GM12892 (cell line): Measurements from ENCODE around the gene TSEN15.

Experiments used
- POLR2A ChIP-seq: IDR thresholded peaks from 2 replicates; pipeline ENCODE4 v1.6.1; 2011; ENCODE audit warnings: low read depth, low read length, control low read depth
- POLR2AphosphoS5 ChIP-seq: IDR thresholded peaks from 2 replicates; pipeline ENCODE4 v1.6.1; 2011; ENCODE audit warnings: low read depth, low read length, control low read depth

DNA sequence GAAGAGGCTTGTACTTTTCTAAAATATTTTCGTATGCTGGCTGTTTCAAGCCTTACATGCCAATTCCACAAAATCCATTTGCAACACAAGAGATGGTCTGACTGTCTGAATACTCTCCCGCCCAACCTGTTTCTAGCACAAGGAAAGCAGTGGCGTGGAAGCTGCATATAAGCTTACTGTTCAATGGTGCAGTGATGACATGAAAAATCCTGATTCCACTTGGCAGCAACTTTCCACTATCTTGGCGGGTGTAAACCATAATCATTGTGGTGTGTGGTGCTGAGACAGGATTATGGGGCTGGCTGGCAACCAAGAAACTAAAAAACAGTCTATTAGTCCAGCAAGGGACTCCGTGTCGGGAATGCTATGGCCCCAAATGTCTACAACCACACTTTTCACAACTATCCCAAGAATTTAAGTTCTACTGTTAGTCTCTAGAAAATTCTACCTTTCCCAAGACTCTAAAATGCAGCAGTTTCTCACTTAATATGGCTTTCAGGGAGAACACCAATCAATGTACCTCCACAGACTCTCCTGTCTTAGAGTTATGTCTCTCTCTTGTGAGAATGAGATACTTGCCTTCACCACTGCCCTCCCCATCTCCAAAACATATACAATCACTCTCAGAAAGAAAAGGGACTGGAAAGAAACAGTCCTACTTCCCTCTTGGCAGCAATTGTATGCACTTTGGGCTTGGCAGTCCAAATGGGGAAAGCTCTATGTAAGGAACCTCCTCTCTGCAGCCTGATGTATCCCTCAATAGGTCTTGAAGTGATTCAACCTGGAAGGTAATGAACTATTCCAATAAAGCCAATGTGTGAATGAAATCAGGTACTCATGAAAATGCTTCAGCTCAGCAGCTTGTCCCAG, 23.5 kb upstream of the TSEN15 start:
- TF ChIP-seq POLR2A (no peak), POLR2AphosphoS5 (no peak)
